ENCODE results near the gene ANKRD23. TPM values are rescaled to one million over a fixed set of nuclear protein-coding genes. Genes with fewer than 3 reads are reported as not detected.

Gene ANKRD23
- total and polyA plus RNA-seq, 2 of the 8 experiments (the other 6 are each of a cell fraction or from before 2014, with no cell fraction given): 3.4 to 3.5 TPM

- TF ChIP-seq CTCF (IDR thresholded peaks at IDR 0.05; ENCODE audit: control extremely low read depth in 1 of 3, insufficient read depth in 1 of 3, low read depth in 1 of 3, low read length in 3 of 3) (no peak), TAF1 (IDR thresholded peaks at IDR 0.05; ENCODE audit: low read depth, low read length) (no peak), CHD2 (IDR thresholded peaks at IDR 0.05; ENCODE audit: low read length) (no peak), BRCA1 (IDR thresholded peaks at IDR 0.05; ENCODE audit: low read depth, low read length) (no peak), SIN3A (conservative IDR thresholded peaks at IDR 0.05 in 1 of 2, IDR thresholded peaks at IDR 0.05 in 1 of 2; ENCODE audit: low read depth in 1 of 2, low read length in 2 of 2) (no peak), SIX5 (IDR thresholded peaks at IDR 0.05; ENCODE audit: low read depth, low read length) (no peak), FOSL1 (IDR thresholded peaks at IDR 0.05; ENCODE audit: insufficient read depth, low read depth, low read length) (no peak), EZH2 (IDR thresholded peaks at IDR 0.05; ENCODE audit: low read depth, low read length, severe bottlenecking) (no peak), BCL11A (IDR thresholded peaks at IDR 0.05; ENCODE audit: low read depth in 2 of 2, low read length in 2 of 2) (no peak)
Observed at GRCh38 chr2:96825057-96825456, 18.8 kb downstream of the ANKRD23 start (continued).

Data from H1 (cell line).